IMR-90 (cell line): ENCODE results near the gene LRRC75A. TPM values are rescaled to one million over a fixed set of nuclear protein-coding genes. Genes with fewer than 3 reads are reported as not detected.

Experiments used
- ATAC-seq: fragments of 200-7000 bp; cut with Tn5 transposase; 2 replicates; pipeline ENCODE4 v1.9.1; 2020; ENCODE audit warnings: low read depth, mild to moderate bottlenecking, moderate library complexity
- BruUV-seq: library from RNA; stranded (reverse); fragments of 400-500 nt; replicated peaks from 2 replicates; lab custom pipeline; 2021; lab: Mats Ljungman, UMichigan
- CTCF ChIA-PET: fragments of 300-600 bp; formaldehyde crosslinking; extraction: SDS; loops from one replicate; lab custom pipeline; 2021; ENCODE audit warnings: antibody characterized with exemption; lab: Yijun Ruan, JAX
- POLR2A ChIA-PET: fragments of 300-600 bp; sonication (Branson Sonifier 250); formaldehyde crosslinking; loops from one replicate; lab custom pipeline; 2022; ENCODE audit warnings: antibody characterized with exemption; ENCODE audit not compliant: unreplicated experiment; lab: Charles Lee
- DNase-seq: peaks from one replicate; pipeline ENCODE4 v3.0.0; 2013
- H2AFZ ChIP-seq: replicated peaks from 2 replicates; pipeline ENCODE3; 2013; ENCODE audit warnings: low read length, mild to moderate bottlenecking; ENCODE audit not compliant: poor library complexity
- H2AK5ac ChIP-seq: 2 replicates; pipeline ENCODE4 v1.6.1; 2013; ENCODE audit warnings: low read depth, low read length, inconsistent platforms
- H2AK9ac ChIP-seq: replicated peaks from 2 replicates; pipeline ENCODE3; 2013; ENCODE audit warnings: mild to moderate bottlenecking, low read depth, low read length, moderate library complexity; ENCODE audit not compliant: poor library complexity
- H2BK120ac ChIP-seq: 2 replicates; pipeline ENCODE4 v1.6.1; 2013; ENCODE audit warnings: low read depth, low read length, inconsistent platforms
- H2BK15ac ChIP-seq: 3 replicates; pipeline ENCODE4 v1.6.1; 2013; ENCODE audit warnings: low read depth, low read length, inconsistent platforms
- H2BK20ac ChIP-seq: 2 replicates; pipeline ENCODE4 v1.6.1; 2013; ENCODE audit warnings: low read depth, mild to moderate bottlenecking, inconsistent platforms, low read length, moderate library complexity
- H2BK5ac ChIP-seq: 2 replicates; pipeline ENCODE4 v1.6.1; 2013; ENCODE audit warnings: mild to moderate bottlenecking, low read depth, low read length, inconsistent platforms; ENCODE audit not compliant: poor library complexity, severe bottlenecking
- H3K14ac ChIP-seq: replicated peaks from 2 replicates; pipeline ENCODE4 v1.6.1; 2013; ENCODE audit warnings: low read depth, low read length, inconsistent platforms
- H3K18ac ChIP-seq: 2 replicates; pipeline ENCODE4 v1.6.1; 2013; ENCODE audit warnings: low read depth, low read length, control low read depth
- H3K23ac ChIP-seq: 2 replicates; pipeline ENCODE4 v1.6.1; 2013; ENCODE audit warnings: low read depth, low read length, inconsistent platforms
- H3K27ac ChIP-seq: 2 replicates; pipeline ENCODE4 v1.5.1; 2013; ENCODE audit warnings: mild to moderate bottlenecking, control low read depth, low read length; ENCODE audit not compliant: insufficient read depth
- H3K27me3 ChIP-seq: 2 replicates; pipeline ENCODE4 v1.6.1; 2013; ENCODE audit warnings: low read length; ENCODE audit not compliant: control insufficient read depth, insufficient read depth
- H3K36me3 ChIP-seq: 2 replicates; pipeline ENCODE4 v1.6.1; 2013; ENCODE audit warnings: low read length, mixed read lengths; ENCODE audit not compliant: control insufficient read depth, insufficient read depth
- H3K4ac ChIP-seq: 2 replicates; pipeline ENCODE4 v1.6.1; 2013; ENCODE audit warnings: low read depth, low read length, inconsistent platforms
- H3K4me1 ChIP-seq: 2 replicates; pipeline ENCODE4 v1.6.1; 2013; ENCODE audit warnings: low read length, mixed read lengths; ENCODE audit not compliant: control insufficient read depth, insufficient read depth
- H3K4me2 ChIP-seq: 2 replicates; pipeline ENCODE4 v1.6.1; 2013; ENCODE audit warnings: low read depth, mild to moderate bottlenecking, control low read depth, low read length, moderate library complexity
- H3K4me3 ChIP-seq: 2 replicates; pipeline ENCODE4 v1.5.1; 2013; ENCODE audit warnings: low read depth, mild to moderate bottlenecking, control low read depth, low read length, moderate library complexity; ENCODE audit not compliant: insufficient read depth
- H3K56ac ChIP-seq: 2 replicates; pipeline ENCODE4 v1.6.1; 2013; ENCODE audit warnings: low read length, inconsistent platforms; ENCODE audit not compliant: insufficient read depth; ENCODE audit errors: extremely low read depth
- H3K79me1 ChIP-seq, 2 experiments: 2 replicates each; pipeline ENCODE4 v1.6.1; 2013; ENCODE audit warnings: low read length in 2 of 2, inconsistent platforms in 1 of 2, low read depth in 1 of 2
- H3K9ac ChIP-seq: 2 replicates; pipeline ENCODE4 v1.6.1; 2013; ENCODE audit warnings: low read depth, low read length, control low read depth
- H3K9me1 ChIP-seq: 2 replicates; pipeline ENCODE4 v1.6.1; 2013; ENCODE audit warnings: low read length, inconsistent platforms; ENCODE audit not compliant: insufficient read depth
- H3K9me3 ChIP-seq: 2 replicates; pipeline ENCODE4 v1.6.1; 2013; ENCODE audit warnings: low read length; ENCODE audit not compliant: control insufficient read depth, insufficient read depth
- H4K20me1 ChIP-seq: 2 replicates; pipeline ENCODE4 v1.6.1; 2013; ENCODE audit warnings: low read length, inconsistent platforms; ENCODE audit not compliant: insufficient read depth
- H4K5ac ChIP-seq: 2 replicates; pipeline ENCODE4 v1.6.1; 2013; ENCODE audit warnings: mild to moderate bottlenecking, low read depth, low read length, control low read depth
- H4K8ac ChIP-seq, 2 experiments: 2 replicates each; pipeline ENCODE4 v1.6.1; 2013; ENCODE audit warnings: low read depth in 2 of 2, low read length in 2 of 2, control low read depth in 1 of 2, inconsistent platforms in 1 of 2
- H4K91ac ChIP-seq: 2 replicates; pipeline ENCODE4 v1.6.1; 2013; ENCODE audit warnings: low read depth, low read length, inconsistent platforms; ENCODE audit not compliant: insufficient read depth
- BHLHE40 ChIP-seq: fragments of 150-350 bp; IDR thresholded peaks from 2 replicates; pipeline ENCODE4 v1.6.1; 2016; ENCODE audit warnings: mild to moderate bottlenecking, low read depth, low read length
- FOS ChIP-seq: fragments of 150-350 bp; IDR thresholded peaks from 2 replicates; pipeline ENCODE4 v1.6.1; 2016; ENCODE audit warnings: low read depth, low read length
- MAZ ChIP-seq: IDR thresholded peaks from 2 replicates; pipeline ENCODE4 v1.6.1; 2012; ENCODE audit warnings: low read depth, mild to moderate bottlenecking, low read length, improper control_type of control experiment, moderate library complexity, borderline replicate concordance
- NFE2L2 ChIP-seq: fragments of 150-350 bp; IDR thresholded peaks from 2 replicates; pipeline ENCODE4 v1.6.1; 2016; ENCODE audit warnings: low read depth, mild to moderate bottlenecking, low read length
- RAD21 ChIP-seq: IDR thresholded peaks from 2 replicates; pipeline ENCODE4 v1.6.1; 2012; ENCODE audit warnings: low read length, improper control_type of control experiment
- RCOR1 ChIP-seq: IDR thresholded peaks from 2 replicates; pipeline ENCODE4 v1.6.1; 2012; ENCODE audit warnings: mild to moderate bottlenecking, low read length, improper control_type of control experiment; ENCODE audit not compliant: insufficient replicate concordance
- SMC3 ChIP-seq: fragments of 150-350 bp; IDR thresholded peaks from 2 replicates; pipeline ENCODE4 v1.6.1; 2016; ENCODE audit warnings: low read depth, mild to moderate bottlenecking, antibody characterized with exemption, low read length, moderate library complexity
- USF2 ChIP-seq: fragments of 150-350 bp; IDR thresholded peaks from 2 replicates; pipeline ENCODE4 v1.6.1; 2017; ENCODE audit warnings: mild to moderate bottlenecking, antibody characterized with exemption, low read length, low read depth
- WGBS, 2 experiments: methylation state at CpG; one replicate each; pipeline versions ENCODE4 v1.1.5 to v1.1.7; 2013; ENCODE audit warnings: missing lambda C conversion rate in 2 of 2; ENCODE audit not compliant: insufficient read length in 1 of 2; ENCODE audit errors: extremely low coverage in 2 of 2; 5-methylcytosine and 5-hydroxymethylcytosine counted together
- dilution Hi-C: fragments of 300-500 bp; cut with HindIII; formaldehyde crosslinking; loops from one replicate; pipeline ENCODE4 v1.14.3; 2018; ENCODE audit warnings: low sequenced_read_pairs; ENCODE audit not compliant: unreplicated experiment
- in situ Hi-C: fragments of 300-500 bp; cut with MboI; formaldehyde crosslinking; loops from 3 replicates; pipeline ENCODE4 v1.14.3; 2019; ENCODE audit warnings: low sequenced_read_pairs, inconsistent platforms, mixed read lengths
- intact Hi-C: fragments of 100-400 bp; cut with micrococcal nuclease; formaldehyde crosslinking; loops from 2 replicates; pipeline ENCODE4 v1.10.0; 2022
- polyA plus RNA-seq, 3 experiments: library from polyadenylated mRNA; depleted of rRNA; stranded (reverse); fragments of >200 nt; gene quantifications; 2 replicates each; pipeline ENCODE4 v1.2.3, GENCODE V29; 2012; ENCODE audit warnings: low replicate concordance in 1 of 3
- total RNA-seq: library from RNA; depleted of rRNA; stranded (reverse); fragments of >200 nt; gene quantifications from 2 replicates; pipeline ENCODE4 v1.2.3, GENCODE V29; 2012
- TF ChIP-seq, protein P1 (sequence below): conservative IDR thresholded peaks from 2 replicates; pipeline ENCODE4 v1.5.1; 2012; ENCODE audit warnings: mild to moderate bottlenecking, low read depth, low read length, improper control_type of control experiment

LRRC75A gene
- total and polyA plus RNA-seq, 2 of the 4 experiments (the other 2 are of a cell fraction) = 0.72 to 1.0 TPM

GRCh38 chr17:16467044-16467443, 24.9 kb downstream of the LRRC75A start:
- no peak overlapping the region for H4K5ac ChIP-seq
- no peak overlapping the region for H2AK5ac ChIP-seq
- H3K4ac ChIP-seq = no peak overlapping the region
- DNase-seq = no peak
- no peak overlapping the region for H3K23ac ChIP-seq
- H3K14ac ChIP-seq = no peak overlapping the region
- intact Hi-C loops (no loop called here), in situ Hi-C loops (loop anchor here (5.0 kb wide), 1 partner anchor 50 kb away; no protein-coding TSS in a partner anchor), dilution Hi-C loops (no loop called here)
- peaks cover 3% of the 10 kb centered on the region for H4K20me1 ChIP-seq
- no TSS peak for BruUV-seq
- H3K9me1 ChIP-seq = peaks cover 7% of the 10 kb centered on the region; the same call in 1 of the 2 replicates
- no peak overlapping the region for H3K56ac ChIP-seq
- no peak for ATAC-seq
- no peak overlapping the region for H2BK120ac ChIP-seq
- TF ChIP-seq FOS (no peak), RCOR1 (no peak), MAZ (no peak), RAD21 (no peak), NFE2L2 (no peak), USF2 (no peak), SMC3 (no peak), BHLHE40 (no peak)
- TF ChIP-seq, protein P1, sequence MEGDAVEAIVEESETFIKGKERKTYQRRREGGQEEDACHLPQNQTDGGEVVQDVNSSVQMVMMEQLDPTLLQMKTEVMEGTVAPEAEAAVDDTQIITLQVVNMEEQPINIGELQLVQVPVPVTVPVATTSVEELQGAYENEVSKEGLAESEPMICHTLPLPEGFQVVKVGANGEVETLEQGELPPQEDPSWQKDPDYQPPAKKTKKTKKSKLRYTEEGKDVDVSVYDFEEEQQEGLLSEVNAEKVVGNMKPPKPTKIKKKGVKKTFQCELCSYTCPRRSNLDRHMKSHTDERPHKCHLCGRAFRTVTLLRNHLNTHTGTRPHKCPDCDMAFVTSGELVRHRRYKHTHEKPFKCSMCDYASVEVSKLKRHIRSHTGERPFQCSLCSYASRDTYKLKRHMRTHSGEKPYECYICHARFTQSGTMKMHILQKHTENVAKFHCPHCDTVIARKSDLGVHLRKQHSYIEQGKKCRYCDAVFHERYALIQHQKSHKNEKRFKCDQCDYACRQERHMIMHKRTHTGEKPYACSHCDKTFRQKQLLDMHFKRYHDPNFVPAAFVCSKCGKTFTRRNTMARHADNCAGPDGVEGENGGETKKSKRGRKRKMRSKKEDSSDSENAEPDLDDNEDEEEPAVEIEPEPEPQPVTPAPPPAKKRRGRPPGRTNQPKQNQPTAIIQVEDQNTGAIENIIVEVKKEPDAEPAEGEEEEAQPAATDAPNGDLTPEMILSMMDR = no peak
- H2BK20ac ChIP-seq = no peak overlapping the region
- H2AFZ ChIP-seq = no peak overlapping the region
- no peak overlapping the region for H3K4me3 ChIP-seq
- H3K36me3 ChIP-seq = no peaks in the 10 kb centered on the region; the same call in 1 of the 2 replicates
- no peak overlapping the region for H3K18ac ChIP-seq
- no peak overlapping the region for H4K8ac ChIP-seq
- no peak overlapping the region for H3K9ac ChIP-seq
- no peak overlapping the region for H2BK15ac ChIP-seq
- H2AK9ac ChIP-seq = no peak overlapping the region
- no peaks in the 10 kb centered on the region for H3K9me3 ChIP-seq
- no peak overlapping the region for H3K4me2 ChIP-seq
- peaks cover 12% of the 10 kb centered on the region for H3K4me1 ChIP-seq
- H2BK5ac ChIP-seq = no peak overlapping the region
- no peak overlapping the region for H4K91ac ChIP-seq
- ChIA-PET CTCF (no interaction called here), POLR2A (no interaction called here)
- H3K79me1 ChIP-seq = no peaks in the 10 kb centered on the region
- no CpG with 5 or more reads among the region's 6 CpGs for WGBS, 2 experiments
- H3K27ac ChIP-seq = no peak overlapping the region
- no peaks in the 10 kb centered on the region for H3K27me3 ChIP-seq
